Measurements from ENCODE around the gene GZMM. TPM values are rescaled to one million over a fixed set of nuclear protein-coding genes. Genes with fewer than 3 reads are reported as not detected.
A peak's percentile ranks its signal among the peaks of the same experiment; 100 is the strongest.

Gene GZMM
- total and polyA plus RNA-seq, 2 of the 13 experiments (the other 11 are each of a cell fraction or from before 2014, with no cell fraction given), result 0.07 TPM; not detected in 1

GRCh38 chr19:506404-507285 lies 37.2 kb upstream of the GZMM start (continued):
- TF ChIP-seq ZNF574 (CRISPR knock-in tag; IDR thresholded peaks at IDR 0.05) (peak; percentile 95), AHR (CRISPR knock-in tag; IDR thresholded peaks at IDR 0.05) (0 out of 2 replicates have a peak, but pooled peaks have one; percentile 60), ZFY (CRISPR knock-in tag; IDR thresholded peaks at IDR 0.05) (peak; percentile 80), GMEB2 (CRISPR knock-in tag; IDR thresholded peaks at IDR 0.05; ENCODE audit: low read depth) (no peak), NKX3-1 (CRISPR knock-in tag; IDR thresholded peaks at IDR 0.05) (0 out of 2 replicates have a peak, but pooled peaks have one; percentile 13), HCFC1 (IDR thresholded peaks at IDR 0.05; ENCODE audit: low read depth, low read length) (no peak; the same call in 1 of the 2 replicates), DRAP1 (CRISPR knock-in tag; IDR thresholded peaks at IDR 0.05) (peak; percentile 15; the same call in 1 of the 2 replicates), ZNF18 (CRISPR knock-in tag; IDR thresholded peaks at IDR 0.05; ENCODE audit: insufficient replicate concordance) (peak; percentile 67), PATZ1 (CRISPR knock-in tag; IDR thresholded peaks at IDR 0.05) (peak; percentile 89), MAFK (conservative IDR thresholded peaks at IDR 0.05 in 1 of 2, IDR thresholded peaks at IDR 0.05 in 1 of 2; ENCODE audit: low read length in 2 of 2) (no peak), ZNF704 (CRISPR knock-in tag; IDR thresholded peaks at IDR 0.05; ENCODE audit: borderline replicate concordance) (no peak)

Measured in HepG2 (cell line).